Keratinocyte (primary cell): ENCODE results near the gene ALS2CL. TPM values are rescaled to one million over a fixed set of nuclear protein-coding genes. Genes with fewer than 3 reads are reported as not detected.

Experiments used
- DNase-seq: peaks from one replicate; pipeline ENCODE4 v3.0.0-alpha.2; 2011; ENCODE audit warnings: low read depth, missing footprints, low spot score
- FAIRE-seq: peaks from 2 replicates; lab custom pipeline; 2011; peaks lifted over from hg19 to GRCh38; lab: Jason Lieb, UNC
- H2AFZ ChIP-seq: 2 replicates; pipeline ENCODE4 v1.6.0; 2012; ENCODE audit warnings: low read length, control low read depth, inconsistent platforms; ENCODE audit not compliant: control insufficient read depth
- H3K27ac ChIP-seq: 2 replicates; pipeline ENCODE4 v1.5.1; 2011; ENCODE audit warnings: low read length; ENCODE audit not compliant: control insufficient read depth, insufficient read depth
- H3K27me3 ChIP-seq: 3 replicates; pipeline ENCODE4 v1.6.0; 2011; ENCODE audit warnings: low read length; ENCODE audit not compliant: control insufficient read depth, insufficient read depth; ENCODE audit errors: extremely low read depth
- H3K36me3 ChIP-seq, 2 experiments: 2 replicates in 1 of 2; 3 replicates in 1 of 2; pipeline ENCODE4 v1.5.1; 2011; ENCODE audit warnings: low read length in 2 of 2, mild to moderate bottlenecking in 1 of 2; ENCODE audit not compliant: control insufficient read depth in 2 of 2, insufficient read depth in 2 of 2; ENCODE audit errors: extremely low read depth in 1 of 2
- H3K4me1 ChIP-seq: 3 replicates; pipeline ENCODE4 v1.5.1; 2011; ENCODE audit warnings: low read length; ENCODE audit not compliant: control insufficient read depth, insufficient read depth; ENCODE audit errors: extremely low read depth
- H3K4me2 ChIP-seq: 3 replicates; pipeline ENCODE4 v1.6.0; 2011; ENCODE audit warnings: low read depth, low read length; ENCODE audit not compliant: control insufficient read depth, insufficient read depth; ENCODE audit errors: extremely low read depth
- H3K4me3 ChIP-seq, 3 experiments: fragments of 200-600 bp in 1 of 3; sonication (generic) in 1 of 3; 2 replicates in 2 of 3; 3 replicates in 1 of 3; pipeline ENCODE4 v1.5.1; 2011 to 2016; ENCODE audit warnings: low read length in 3 of 3, mild to moderate bottlenecking in 3 of 3, control low read depth in 2 of 3, inconsistent platforms in 1 of 3, low read depth in 1 of 3, mixed read lengths in 1 of 3, mixed run types in 1 of 3, moderate library complexity in 1 of 3; ENCODE audit not compliant: control insufficient read depth in 2 of 3, insufficient read depth in 2 of 3; ENCODE audit errors: extremely low read depth in 1 of 3
- H3K79me2 ChIP-seq: 2 replicates; pipeline ENCODE4 v1.6.0; 2012; ENCODE audit warnings: low read length; ENCODE audit not compliant: control insufficient read depth, insufficient read depth
- H3K9ac ChIP-seq: 3 replicates; pipeline ENCODE4 v1.6.0; 2011; ENCODE audit warnings: low read length; ENCODE audit not compliant: control insufficient read depth, insufficient read depth; ENCODE audit errors: extremely low read depth
- H3K9me1 ChIP-seq: 3 replicates; pipeline ENCODE4 v1.6.0; 2011; ENCODE audit warnings: low read length; ENCODE audit not compliant: control insufficient read depth, insufficient read depth; ENCODE audit errors: extremely low read depth
- H3K9me3 ChIP-seq: 2 replicates; pipeline ENCODE4 v1.5.1; 2012; ENCODE audit warnings: low read depth, low read length; ENCODE audit not compliant: control insufficient read depth
- H4K20me1 ChIP-seq: 3 replicates; pipeline ENCODE4 v1.6.0; 2011; ENCODE audit warnings: low read length; ENCODE audit not compliant: control insufficient read depth, insufficient read depth; ENCODE audit errors: extremely low read depth
- CTCF ChIP-seq, 3 experiments: IDR thresholded peaks in 1 of 3; conservative IDR thresholded peaks in 1 of 3; optimal IDR thresholded peaks in 1 of 3; 2 replicates in 2 of 3; 3 replicates in 1 of 3; pipeline versions ENCODE3 to v1.5.1; 2011; ENCODE audit warnings: low read length in 3 of 3, mild to moderate bottlenecking in 3 of 3, moderate library complexity in 2 of 3, control low read depth in 1 of 3, inconsistent platforms in 1 of 3; ENCODE audit not compliant: insufficient read depth in 2 of 3; ENCODE audit errors: extremely low read depth in 1 of 3
- EZH2 ChIP-seq: IDR thresholded peaks from one replicate; pipeline ENCODE4 v1.6.1; 2012; ENCODE audit warnings: inconsistent platforms, mild to moderate bottlenecking, low read length, moderate library complexity
- dilution Hi-C: fragments of 300-500 bp; cut with MboI; formaldehyde crosslinking; loops from one replicate; pipeline ENCODE4 v1.7.0; 2020; ENCODE audit warnings: low sequenced_read_pairs; ENCODE audit not compliant: extremely low pct_ligation_motif_present
- polyA plus RNA-seq, 5 experiments: library from polyadenylated mRNA; depleted of rRNA in 3 of 5; stranded (reverse) in 3 of 5; stranded (forward) in 1 of 5; unstranded in 1 of 5; fragments of >200 nt; gene quantifications; 1 replicate in 1 of 5; 2 replicates in 3 of 5; 3 replicates in 1 of 5; pipeline versions ENCODE4 v1.2.1 to v1.2.3, GENCODE V29; 2011 to 2012; ENCODE audit warnings: missing spikeins in 2 of 5, low read depth in 1 of 5, low replicate concordance in 1 of 5

The ALS2CL gene
- polyA plus RNA-seq, 1 donor (not counting 4 experiments of a cell fraction or from before 2014, with no cell fraction given): 40.9 TPM

GRCh38 chr3:46628901-46629369, 64.5 kb downstream of the ALS2CL start:
- Histone ChIP-seq H3K9me1 (no peaks in the 10 kb centered on the region), H3K4me2 (no peak overlapping the region), H3K27ac (no peak overlapping the region), H3K27me3 (no peaks in the 10 kb centered on the region), H4K20me1 (no peaks in the 10 kb centered on the region), H2AFZ (peak overlapping the region; percentile 60), H3K9ac (no peak overlapping the region), H3K79me2 (no peaks in the 10 kb centered on the region), H3K36me3 (no peaks in the 10 kb centered on the region), H3K4me1 (peaks cover 12% of the 10 kb centered on the region), H3K9me3 (no peaks in the 10 kb centered on the region), H3K4me3 (no peak overlapping the region)
- no peak for DNase-seq
- peak; percentile 49 for FAIRE-seq
- TF ChIP-seq CTCF (optimal IDR thresholded peaks at IDR 0.05 in 1 of 3, IDR thresholded peaks at IDR 0.05 in 1 of 3, conservative IDR thresholded peaks at IDR 0.05 in 1 of 3; ENCODE audit: extremely low read depth in 1 of 3, insufficient read depth in 2 of 3, low read length in 3 of 3): no peak
- TF ChIP-seq EZH2: no peak
- dilution Hi-C loops: loop anchor here (25.0 kb wide), 1 partner anchor 142 kb away; the partner anchor contains the start of gene RTP3

- H3K27me3 ChIP-seq: no peaks in the 10 kb centered on the region
- no peak overlapping the region for H3K27ac ChIP-seq
- no peaks in the 10 kb centered on the region for H4K20me1 ChIP-seq
- H3K9ac ChIP-seq: no peak overlapping the region
- H3K4me1 ChIP-seq: peaks cover 12% of the 10 kb centered on the region
- no peak for DNase-seq
- dilution Hi-C loops: loop anchor here (25.0 kb wide), 1 partner anchor 140 kb away; the partner anchor contains the start of gene RTP3
- no peak overlapping the region for H3K4me2 ChIP-seq
- TF ChIP-seq EZH2: no peak
- no peak for TF ChIP-seq CTCF (optimal IDR thresholded peaks at IDR 0.05 in 1 of 3, IDR thresholded peaks at IDR 0.05 in 1 of 3, conservative IDR thresholded peaks at IDR 0.05 in 1 of 3; ENCODE audit: extremely low read depth in 1 of 3, insufficient read depth in 2 of 3, low read length in 3 of 3)
- no peak overlapping the region for H2AFZ ChIP-seq
- no peaks in the 10 kb centered on the region for H3K9me3 ChIP-seq
- no peaks in the 10 kb centered on the region for H3K9me1 ChIP-seq
- no peak overlapping the region for H3K4me3 ChIP-seq
- FAIRE-seq: no peak
- no peaks in the 10 kb centered on the region for H3K36me3 ChIP-seq
- H3K79me2 ChIP-seq: no peaks in the 10 kb centered on the region
Observed at GRCh38 chr3:46627078-46627477, 66.4 kb downstream of the ALS2CL start.
